Left renal pelvis (tissue), 4 donors: ENCODE measurements around the gene MGMT. TPM values are rescaled to one million over a fixed set of nuclear protein-coding genes. Genes with fewer than 3 reads are reported as not detected.

Experiments used
- DNase-seq, 4 donors: peaks; one replicate each; pipeline ENCODE4 v3.0.0-alpha.2; 2013; ENCODE audit warnings: low read depth in 4 of 4, low spot score in 3 of 4
- polyA plus RNA-seq, 4 donors: library from polyadenylated mRNA; unstranded; fragments of 120-200 nt; gene quantifications; one replicate each; pipeline ENCODE4 v1.2.1, GENCODE V29; 2013; ENCODE audit not compliant: insufficient read length in 4 of 4

MGMT gene
- polyA plus RNA-seq, 4 donors: 14.2 to 24.7 (median 17.5) TPM

- no peak for DNase-seq
These were observed 50.0 kb downstream of the MGMT start for GRCh38 chr10:129516846-129517679.

GRCh38 chr10:129517680-129518057 is 50.6 kb downstream of the MGMT start:
- no peak for DNase-seq

GRCh38 chr10:129518793-129519192 is 51.8 kb downstream of the MGMT start:
- no peak for DNase-seq

GRCh38 chr10:129520440-129521080 is 53.5 kb downstream of the MGMT start:
- DNase-seq: no peak

GRCh38 chr10:129521161-129522025 is 54.4 kb downstream of the MGMT start:
- no peak for DNase-seq

- DNase-seq: no peak
These were observed 55.1 kb downstream of the MGMT start for GRCh38 chr10:129522041-129522585.

GRCh38 chr10:129523031-129523722 is 56.1 kb downstream of the MGMT start:
- no peak for DNase-seq

GRCh38 chr10:129523723-129524316 is 56.8 kb downstream of the MGMT start:
- DNase-seq: no peak

- DNase-seq: no peak
These were observed 57.9 kb downstream of the MGMT start for GRCh38 chr10:129524936-129525335.

- no peak for DNase-seq
These were observed 58.4 kb downstream of the MGMT start for GRCh38 chr10:129525401-129525801.

- no peak for DNase-seq
These were observed 59.9 kb downstream of the MGMT start for GRCh38 chr10:129526943-129527342.

GRCh38 chr10:129528376-129528978 is 61.4 kb downstream of the MGMT start:
- no peak for DNase-seq

GRCh38 chr10:129530581-129530980 is 63.5 kb downstream of the MGMT start:
- no peak for DNase-seq

GRCh38 chr10:129531195-129531968 is 64.3 kb downstream of the MGMT start:
- DNase-seq: no peak

GRCh38 chr10:129531969-129532660 is 65.1 kb downstream of the MGMT start:
- DNase-seq: no peak

- no peak for DNase-seq
These were observed 65.8 kb downstream of the MGMT start for GRCh38 chr10:129532838-129533237.

- DNase-seq: no peak
These were observed 66.2 kb downstream of the MGMT start for GRCh38 chr10:129533281-129533680.

GRCh38 chr10:129534826-129535225 is 67.8 kb downstream of the MGMT start:
- DNase-seq: no peak
